K562 (cell line): ENCODE results near the gene AK4. TPM values are rescaled to one million over a fixed set of nuclear protein-coding genes. Genes with fewer than 3 reads are reported as not detected.

Experiments
- BACH1 ChIP-seq: fragments of 200-800 bp; sonication (Bioruptor generic); IDR thresholded peaks from 2 replicates; pipeline ENCODE4 v1.6.1; 2016; ENCODE audit warnings: missing genetic modification characterization, missing compliant biosample characterization
- CEBPB ChIP-seq: fragments of 450-650 bp; IDR thresholded peaks from 2 replicates; pipeline ENCODE4 v1.6.1; 2016; ENCODE audit warnings: missing genetic modification characterization, missing compliant biosample characterization
- CTBP1 ChIP-seq: fragments of 450-650 bp; IDR thresholded peaks from 2 replicates; pipeline ENCODE4 v1.6.1; 2016; ENCODE audit warnings: borderline replicate concordance
- ETV1 ChIP-seq: fragments of 450-650 bp; conservative IDR thresholded peaks from 2 replicates; pipeline ENCODE4 v1.6.1; 2016; ENCODE audit warnings: missing genetic modification characterization, control low read depth, low read depth, missing compliant biosample characterization
- FOXJ2 ChIP-seq: fragments of 200-800 bp; sonication (Bioruptor generic); IDR thresholded peaks from 2 replicates; pipeline ENCODE4 v1.6.1; 2016; ENCODE audit warnings: missing genetic modification characterization, missing compliant biosample characterization
- HMGN3 ChIP-seq: IDR thresholded peaks from 2 replicates; pipeline ENCODE4 v1.6.1; 2011; ENCODE audit warnings: borderline replicate concordance, low read depth, mild to moderate bottlenecking, mixed read lengths, low read length; ENCODE audit not compliant: insufficient read length; ENCODE audit errors: extremely low read depth
- MBD2 ChIP-seq: sonication (generic); IDR thresholded peaks from 2 replicates; pipeline ENCODE4 v1.6.1; 2016; ENCODE audit warnings: low read depth, borderline replicate concordance
- NBN ChIP-seq: fragments of 450-650 bp; IDR thresholded peaks from 2 replicates; pipeline ENCODE4 v1.6.1; 2016; ENCODE audit warnings: low read depth, mild to moderate bottlenecking
- POLR3G ChIP-seq: IDR thresholded peaks from 2 replicates; pipeline ENCODE4 v1.6.1; 2011; ENCODE audit not compliant: insufficient read length, insufficient replicate concordance; ENCODE audit errors: extremely low read depth
- PTRF ChIP-seq: fragments of 450-650 bp; IDR thresholded peaks from 2 replicates; pipeline ENCODE4 v1.6.1; 2016; ENCODE audit warnings: mild to moderate bottlenecking, missing genetic modification characterization, missing compliant biosample characterization
- TAL1 ChIP-seq: fragments of 450-650 bp; IDR thresholded peaks from 2 replicates; pipeline ENCODE4 v1.6.1; 2016; ENCODE audit warnings: mild to moderate bottlenecking
- TSC22D4 ChIP-seq: fragments of 450-650 bp; IDR thresholded peaks from 2 replicates; pipeline ENCODE4 v1.6.1; 2016; ENCODE audit warnings: missing genetic modification characterization, missing biosample characterization, control low read depth
- U2AF2 ChIP-seq: fragments of 200-400 bp; formaldehyde crosslinking; optimal IDR thresholded peaks from 2 replicates; pipeline ENCODE3; 2017; ENCODE audit warnings: low read depth, mild to moderate bottlenecking, low read length
- ZNF282 ChIP-seq: sonication (generic); formaldehyde crosslinking; IDR thresholded peaks from 2 replicates; pipeline ENCODE4 v1.8.1; 2023; ENCODE audit warnings: missing genetic modification reagents
- ZNF77 ChIP-seq: fragments of 250-450 bp; sonication (Bioruptor Pico); IDR thresholded peaks from 2 replicates; pipeline ENCODE4 v1.5.0; 2020
- ZNF830 ChIP-seq: fragments of 250-450 bp; sonication (Bioruptor Pico); IDR thresholded peaks from 2 replicates; pipeline ENCODE4 v1.5.0; 2021; ENCODE audit warnings: mild to moderate bottlenecking
- ZSCAN29 ChIP-seq: fragments of 450-650 bp; IDR thresholded peaks from 2 replicates; pipeline ENCODE4 v1.6.1; 2017
- polyA plus RNA-seq, 8 experiments: library from polyadenylated mRNA; depleted of rRNA in 4 of 8; stranded (reverse) in 5 of 8; unstranded in 3 of 8; fragments of >200 nt; fragmentation: Nextera tagmentation in 2 of 8; fragmentation: Illumina TruSeq in 1 of 8; extraction: Ambion mirVana in 2 of 8; extraction: Trizol in 1 of 8; gene quantifications; 2 replicates each; pipeline versions ENCODE4 v1.2.1 to v1.2.3, GENCODE V29; 2011 to 2014; ENCODE audit warnings: inconsistent platforms in 1 of 8, missing spikeins in 1 of 8
- total RNA-seq, 7 experiments: library from RNA; depleted of rRNA in 6 of 7; stranded (reverse); fragments of >200 nt in 6 of 7; fragmentation: Illumina TruSeq in 2 of 7; extraction: Trizol in 2 of 7; gene quantifications; 2 replicates each; pipeline versions ENCODE4 v1.2.1 to v1.2.3, GENCODE V29; 2011 to 2021; ENCODE audit warnings: low replicate concordance in 1 of 7
- TF ChIP-seq, protein P1 (sequence below): fragments of 450-650 bp; conservative IDR thresholded peaks from 2 replicates; pipeline ENCODE4 v1.6.1; 2016; ENCODE audit warnings: missing genetic modification characterization, low read depth, mild to moderate bottlenecking, control low read depth, missing compliant biosample characterization
- TF ChIP-seq, protein P2 (sequence below), 2 experiments: fragments of 450-650 bp; IDR thresholded peaks; 2 replicates each; pipeline ENCODE4 v1.6.1; 2016
- TF ChIP-seq, protein P3 (sequence below): IDR thresholded peaks from 2 replicates; pipeline ENCODE4 v1.6.1; 2012; ENCODE audit warnings: low read depth, low read length, improper control_type of control experiment, borderline replicate concordance
- TF ChIP-seq, protein P4 (sequence below): sonication (generic); formaldehyde crosslinking; IDR thresholded peaks from 2 replicates; pipeline ENCODE4 v1.8.0; 2022; ENCODE audit warnings: mild to moderate bottlenecking, low read depth, missing genetic modification reagents
- TF ChIP-seq, protein P5 (sequence below): fragments of 450-650 bp; IDR thresholded peaks from 2 replicates; pipeline ENCODE4 v1.6.1; 2017; ENCODE audit warnings: mild to moderate bottlenecking, moderate library complexity
- TF ChIP-seq, protein P6 (sequence below): sonication (generic); formaldehyde crosslinking; IDR thresholded peaks from 2 replicates; pipeline ENCODE4 v1.8.0; 2022; ENCODE audit warnings: missing genetic modification reagents, mild to moderate bottlenecking, borderline replicate concordance

AK4 gene
- total and polyA plus RNA-seq, 9 of the 15 experiments (the other 6 are each of a cell fraction or from before 2014, with no cell fraction given): 10.4 to 96.6 (median 21.5) TPM

DNA sequence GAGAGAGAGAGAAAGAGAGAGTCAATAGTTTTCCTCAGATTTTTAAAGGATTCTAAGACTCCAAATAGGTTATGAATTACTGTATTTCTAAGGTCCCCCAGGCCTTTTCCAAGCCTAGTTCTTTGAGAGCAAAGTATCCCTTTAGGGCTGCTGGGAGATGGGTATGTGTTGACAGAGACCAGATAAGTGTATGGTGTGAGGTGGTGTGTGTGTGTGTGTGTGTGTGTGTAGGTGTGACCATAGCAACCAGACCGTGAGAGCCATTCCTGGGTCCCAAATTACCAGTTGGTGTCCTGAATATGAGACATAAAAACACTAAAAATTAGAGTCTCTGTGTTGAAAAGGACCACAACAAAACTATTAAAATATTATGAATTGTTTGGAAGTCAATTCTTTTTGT, 119.7 kb downstream of the AK4 start (continued):
- TF ChIP-seq, protein P1, sequence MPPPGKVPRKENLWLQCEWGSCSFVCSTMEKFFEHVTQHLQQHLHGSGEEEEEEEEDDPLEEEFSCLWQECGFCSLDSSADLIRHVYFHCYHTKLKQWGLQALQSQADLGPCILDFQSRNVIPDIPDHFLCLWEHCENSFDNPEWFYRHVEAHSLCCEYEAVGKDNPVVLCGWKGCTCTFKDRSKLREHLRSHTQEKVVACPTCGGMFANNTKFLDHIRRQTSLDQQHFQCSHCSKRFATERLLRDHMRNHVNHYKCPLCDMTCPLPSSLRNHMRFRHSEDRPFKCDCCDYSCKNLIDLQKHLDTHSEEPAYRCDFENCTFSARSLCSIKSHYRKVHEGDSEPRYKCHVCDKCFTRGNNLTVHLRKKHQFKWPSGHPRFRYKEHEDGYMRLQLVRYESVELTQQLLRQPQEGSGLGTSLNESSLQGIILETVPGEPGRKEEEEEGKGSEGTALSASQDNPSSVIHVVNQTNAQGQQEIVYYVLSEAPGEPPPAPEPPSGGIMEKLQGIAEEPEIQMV (tag): no peak
- TF ChIP-seq FOXJ2 (tag) (peak; percentile 90; the same call in 1 of the 2 replicates), CTBP1 (peak; percentile 71), MBD2 (no peak), ZNF282 (CRISPR knock-in tag) (no peak), ZNF830 (no peak), HMGN3 (no peak), ETV1 (no peak), PTRF (tag) (no peak), BACH1 (tag) (no peak), ZNF77 (CRISPR knock-in tag) (no peak), NBN (no peak), U2AF2 (no peak), TSC22D4 (tag) (no peak), POLR3G (no peak), TAL1 (no peak; the same call in 1 of the 2 replicates), ZSCAN29 (no peak), CEBPB (no peak)
- TF ChIP-seq, protein P2, sequence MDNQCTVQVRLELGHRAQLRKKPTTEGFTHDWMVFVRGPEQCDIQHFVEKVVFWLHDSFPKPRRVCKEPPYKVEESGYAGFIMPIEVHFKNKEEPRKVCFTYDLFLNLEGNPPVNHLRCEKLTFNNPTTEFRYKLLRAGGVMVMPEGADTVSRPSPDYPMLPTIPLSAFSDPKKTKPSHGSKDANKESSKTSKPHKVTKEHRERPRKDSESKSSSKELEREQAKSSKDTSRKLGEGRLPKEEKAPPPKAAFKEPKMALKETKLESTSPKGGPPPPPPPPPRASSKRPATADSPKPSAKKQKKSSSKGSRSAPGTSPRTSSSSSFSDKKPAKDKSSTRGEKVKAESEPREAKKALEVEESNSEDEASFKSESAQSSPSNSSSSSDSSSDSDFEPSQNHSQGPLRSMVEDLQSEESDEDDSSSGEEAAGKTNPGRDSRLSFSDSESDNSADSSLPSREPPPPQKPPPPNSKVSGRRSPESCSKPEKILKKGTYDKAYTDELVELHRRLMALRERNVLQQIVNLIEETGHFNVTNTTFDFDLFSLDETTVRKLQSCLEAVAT (IDR thresholded peaks at IDR 0.05): peak in 1 of 2 experiments; percentile 55; a peak in 1 of 4 replicates
- TF ChIP-seq, protein P3, sequence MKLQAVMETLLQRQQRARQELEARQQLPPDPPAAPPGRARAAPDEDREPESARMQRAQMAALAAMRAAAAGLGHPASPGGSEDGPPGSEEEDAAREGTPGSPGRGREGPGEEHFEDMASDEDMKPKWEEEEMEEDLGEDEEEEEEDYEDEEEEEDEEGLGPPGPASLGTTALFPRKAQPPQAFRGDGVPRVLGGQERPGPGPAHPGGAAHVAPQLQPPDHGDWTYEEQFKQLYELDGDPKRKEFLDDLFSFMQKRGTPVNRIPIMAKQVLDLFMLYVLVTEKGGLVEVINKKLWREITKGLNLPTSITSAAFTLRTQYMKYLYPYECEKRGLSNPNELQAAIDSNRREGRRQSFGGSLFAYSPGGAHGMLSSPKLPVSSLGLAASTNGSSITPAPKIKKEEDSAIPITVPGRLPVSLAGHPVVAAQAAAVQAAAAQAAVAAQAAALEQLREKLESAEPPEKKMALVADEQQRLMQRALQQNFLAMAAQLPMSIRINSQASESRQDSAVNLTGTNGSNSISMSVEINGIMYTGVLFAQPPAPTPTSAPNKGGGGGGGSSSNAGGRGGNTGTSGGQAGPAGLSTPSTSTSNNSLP: no peak
- TF ChIP-seq, protein P4, sequence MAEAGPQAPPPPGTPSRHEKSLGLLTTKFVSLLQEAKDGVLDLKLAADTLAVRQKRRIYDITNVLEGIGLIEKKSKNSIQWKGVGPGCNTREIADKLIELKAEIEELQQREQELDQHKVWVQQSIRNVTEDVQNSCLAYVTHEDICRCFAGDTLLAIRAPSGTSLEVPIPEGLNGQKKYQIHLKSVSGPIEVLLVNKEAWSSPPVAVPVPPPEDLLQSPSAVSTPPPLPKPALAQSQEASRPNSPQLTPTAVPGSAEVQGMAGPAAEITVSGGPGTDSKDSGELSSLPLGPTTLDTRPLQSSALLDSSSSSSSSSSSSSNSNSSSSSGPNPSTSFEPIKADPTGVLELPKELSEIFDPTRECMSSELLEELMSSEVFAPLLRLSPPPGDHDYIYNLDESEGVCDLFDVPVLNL: no peak
- TF ChIP-seq, protein P5, sequence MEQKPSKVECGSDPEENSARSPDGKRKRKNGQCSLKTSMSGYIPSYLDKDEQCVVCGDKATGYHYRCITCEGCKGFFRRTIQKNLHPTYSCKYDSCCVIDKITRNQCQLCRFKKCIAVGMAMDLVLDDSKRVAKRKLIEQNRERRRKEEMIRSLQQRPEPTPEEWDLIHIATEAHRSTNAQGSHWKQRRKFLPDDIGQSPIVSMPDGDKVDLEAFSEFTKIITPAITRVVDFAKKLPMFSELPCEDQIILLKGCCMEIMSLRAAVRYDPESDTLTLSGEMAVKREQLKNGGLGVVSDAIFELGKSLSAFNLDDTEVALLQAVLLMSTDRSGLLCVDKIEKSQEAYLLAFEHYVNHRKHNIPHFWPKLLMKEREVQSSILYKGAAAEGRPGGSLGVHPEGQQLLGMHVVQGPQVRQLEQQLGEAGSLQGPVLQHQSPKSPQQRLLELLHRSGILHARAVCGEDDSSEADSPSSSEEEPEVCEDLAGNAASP: no peak
- TF ChIP-seq, protein P6, sequence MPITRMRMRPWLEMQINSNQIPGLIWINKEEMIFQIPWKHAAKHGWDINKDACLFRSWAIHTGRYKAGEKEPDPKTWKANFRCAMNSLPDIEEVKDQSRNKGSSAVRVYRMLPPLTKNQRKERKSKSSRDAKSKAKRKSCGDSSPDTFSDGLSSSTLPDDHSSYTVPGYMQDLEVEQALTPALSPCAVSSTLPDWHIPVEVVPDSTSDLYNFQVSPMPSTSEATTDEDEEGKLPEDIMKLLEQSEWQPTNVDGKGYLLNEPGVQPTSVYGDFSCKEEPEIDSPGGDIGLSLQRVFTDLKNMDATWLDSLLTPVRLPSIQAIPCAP: no peak
